ENCODE results near the gene FOXD1. TPM values are rescaled to one million over a fixed set of nuclear protein-coding genes. Genes with fewer than 3 reads are reported as not detected.

The FOXD1 gene
- total and polyA plus RNA-seq, 2 of the 8 experiments (the other 6 are each of a cell fraction or from before 2014, with no cell fraction given), result 0.11 to 1.1 TPM

DNA sequence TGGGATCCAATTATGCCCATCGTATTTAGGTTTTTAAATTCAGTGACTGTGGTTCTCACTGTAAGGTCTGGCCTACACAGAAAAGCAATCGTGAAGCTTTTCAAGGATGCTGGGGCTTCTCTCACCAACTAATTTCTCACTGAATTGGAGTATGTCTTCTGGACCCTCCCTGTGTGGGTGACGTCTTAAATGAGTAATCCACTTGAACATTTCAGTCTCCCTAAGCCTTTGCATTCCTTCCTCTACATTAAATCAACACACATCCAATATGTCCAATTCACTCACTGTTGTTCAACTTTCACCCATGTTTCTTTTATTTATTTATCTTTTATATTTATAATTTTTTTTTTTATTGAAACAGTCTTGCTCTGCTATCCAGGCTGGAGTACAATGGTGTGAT, 37.1 kb upstream of the FOXD1 start:
- Histone ChIP-seq H3K23ac (ENCODE audit: insufficient read length) (no peak overlapping the region), H3K27me3 (replicated peaks in 1 of 4; ENCODE audit: control insufficient read depth in 3 of 4, extremely low read depth in 1 of 4, insufficient read depth in 3 of 4, low read length in 3 of 4) (no peaks in the 10 kb centered on the region), H4K91ac (replicated peaks; ENCODE audit: insufficient read length, low read length) (peak overlapping the region; percentile 95), H3K9me3 (ENCODE audit: insufficient read depth in 2 of 2, low read depth in 1 of 2, low read length in 1 of 2) (no peaks in the 10 kb centered on the region), H3K9ac (replicated peaks in 1 of 4; ENCODE audit: extremely low read depth in 1 of 4, low read depth in 3 of 4, low read length in 3 of 4) (no peak overlapping the region; a peak in 1 of 7 replicates), H3K4me1 (replicated peaks in 1 of 4; ENCODE audit: control insufficient read depth in 3 of 4, insufficient read depth in 4 of 4, low read length in 3 of 4) (peaks cover 14 to 24% (median 21%) of the 10 kb centered on the region in 4 experiments), H2BK5ac (ENCODE audit: low read depth, low read length) (peak overlapping the region; percentile 97; the same call in 1 of the 2 replicates), H2BK120ac (replicated peaks; ENCODE audit: low read depth, low read length) (peak overlapping the region; percentile 98), H2AK5ac (ENCODE audit: low read depth, low read length) (peak overlapping the region; percentile 97), H2AFZ (ENCODE audit: low read length) (no peak overlapping the region), H3K23me2 (ENCODE audit: low read depth, low read length) (no peaks in the 10 kb centered on the region; the same call in 1 of the 2 replicates), H2BK20ac (ENCODE audit: low read length) (peak overlapping the region; percentile 93; the same call in 1 of the 2 replicates), H3K18ac (ENCODE audit: extremely low read depth, low read length) (peak overlapping the region; percentile 91), H3K4me3 (ENCODE audit: extremely low read depth in 1 of 4, insufficient read depth in 2 of 4, low read depth in 3 of 4, low read length in 4 of 4) (no peak overlapping the region), H2BK12ac (ENCODE audit: low read depth, low read length) (peak overlapping the region; percentile 91), H2BK15ac (ENCODE audit: low read length) (no peak overlapping the region), H4K8ac (ENCODE audit: extremely low read depth, insufficient read depth, low read length) (no peak overlapping the region), H3K4me2 (ENCODE audit: insufficient read depth in 1 of 2, low read depth in 2 of 2, low read length in 2 of 2) (peak overlapping the region in 1 of 2 experiments; percentile 68; a peak in 1 of 4 replicates), H4K20me1 (replicated peaks in 1 of 2; ENCODE audit: control insufficient read depth in 1 of 2, insufficient read depth in 2 of 2, low read length in 2 of 2) (no peaks in the 10 kb centered on the region), H3K79me2 (ENCODE audit: control insufficient read depth in 1 of 2, insufficient read depth in 2 of 2, low read length in 2 of 2) (no peaks in the 10 kb centered on the region), H4K5ac (ENCODE audit: insufficient read length, low read depth, low read length) (peak overlapping the region; percentile 60), H3K36me3 (ENCODE audit: control insufficient read depth in 2 of 4, insufficient read depth in 4 of 4, low read length in 3 of 4) (no peaks in the 10 kb centered on the region), H3K79me1 (ENCODE audit: low read depth, low read length) (no peaks in the 10 kb centered on the region), H3K4ac (replicated peaks; ENCODE audit: insufficient read length, low read depth, low read length) (peak overlapping the region; percentile 2), H3K27ac (ENCODE audit: low read depth, low read length) (peak overlapping the region; percentile 76; the same call in 1 of the 2 replicates), H3K14ac (ENCODE audit: insufficient read length) (no peak overlapping the region), H3K56ac (replicated peaks; ENCODE audit: insufficient read length, low read depth, low read length) (no peak overlapping the region)
- CTCF ChIA-PET (ENCODE audit: partially characterized antibody), result interaction anchor here (1.1 to 5.3 kb wide), 5 partner anchors 11 to 43 kb away, joined by 3 to 38 read pairs (median 5); no protein-coding TSS in a partner anchor
- FAIRE-seq (no peak), DNase-seq (ENCODE audit: low read depth in 1 of 2, low spot score in 2 of 2) (no peak)
- POLR2A ChIA-PET (ENCODE audit: partially characterized antibody), result interaction anchor here (1.3 to 9.3 kb wide), 4 partner anchors 12 to 29 kb away, joined by 5 to 170 read pairs (median 12); partner anchors contain the start of gene BTF3
- WGBS, 2 experiments (ENCODE audit: extremely low coverage in 1 of 2, insufficient coverage in 1 of 2, insufficient read length in 1 of 2, insufficient replicate concordance in 2 of 2, low coverage in 1 of 2, low lambda C conversion rate in 2 of 2, missing lambda C conversion rate in 1 of 2), result 88% methylated on average over 3 of the region's 3 CpGs; no CpG with 5 or more reads in 1 of the 2 experiments
- no peak for TF ChIP-seq NANOG (IDR thresholded peaks at IDR 0.05; ENCODE audit: insufficient read depth, low read depth, low read length, poor library complexity, severe bottlenecking)
- TF ChIP-seq CTBP2 (IDR thresholded peaks at IDR 0.05; ENCODE audit: borderline replicate concordance, insufficient read depth, insufficient read length, low read length), result no peak
- TF ChIP-seq POU5F1 (IDR thresholded peaks at IDR 0.05; ENCODE audit: low read depth, low read length), result no peak
- TF ChIP-seq KDM5A (IDR thresholded peaks at IDR 0.05; ENCODE audit: low read length), result no peak
- TF ChIP-seq, protein P1, sequence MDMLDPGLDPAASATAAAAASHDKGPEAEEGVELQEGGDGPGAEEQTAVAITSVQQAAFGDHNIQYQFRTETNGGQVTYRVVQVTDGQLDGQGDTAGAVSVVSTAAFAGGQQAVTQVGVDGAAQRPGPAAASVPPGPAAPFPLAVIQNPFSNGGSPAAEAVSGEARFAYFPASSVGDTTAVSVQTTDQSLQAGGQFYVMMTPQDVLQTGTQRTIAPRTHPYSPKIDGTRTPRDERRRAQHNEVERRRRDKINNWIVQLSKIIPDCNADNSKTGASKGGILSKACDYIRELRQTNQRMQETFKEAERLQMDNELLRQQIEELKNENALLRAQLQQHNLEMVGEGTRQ (IDR thresholded peaks at IDR 0.05; ENCODE audit: low read length), result no peak
- no peak for TF ChIP-seq SP1 (IDR thresholded peaks at IDR 0.05; ENCODE audit: low read depth, low read length)
- no peak for TF ChIP-seq EP300 (IDR thresholded peaks at IDR 0.05; ENCODE audit: borderline replicate concordance in 1 of 2, low read depth in 2 of 2, low read length in 2 of 2)
- TF ChIP-seq SIRT6 (IDR thresholded peaks at IDR 0.05; ENCODE audit: low read length), result no peak

Measured in H1 (cell line).